Thyroid gland (tissue), 4 donors: ENCODE results near the gene CASQ1. TPM values are rescaled to one million over a fixed set of nuclear protein-coding genes. Genes with fewer than 3 reads are reported as not detected.

Source experiments
- DNase-seq, 2 donors: peaks; one replicate each; pipeline ENCODE4 v3.0.0-alpha.2; 2019
- H3K27ac ChIP-seq, 3 donors: fragments of 200-600 bp; sonication (generic); 1 replicate in 2 of 3; 2 replicates in 1 of 3; pipeline ENCODE4 v1.5.1; 2016 to 2019; ENCODE audit warnings: mild to moderate bottlenecking in 1 of 3, moderate library complexity in 1 of 3
- H3K27me3 ChIP-seq: fragments of 200-600 bp; sonication (generic); one replicate; pipeline ENCODE4 v1.5.1; 2019
- H3K36me3 ChIP-seq, 2 donors: fragments of 200-600 bp; sonication (generic); one replicate each; pipeline ENCODE4 v1.5.1; 2016 to 2019
- H3K4me1 ChIP-seq, 2 donors: fragments of 200-600 bp; sonication (generic); one replicate each; pipeline ENCODE4 v1.5.1; 2017 to 2019
- H3K4me3 ChIP-seq, 3 donors: fragments of 200-600 bp; sonication (generic); replicated peaks in 1 of 3; 1 replicate in 2 of 3; 2 replicates in 1 of 3; pipeline ENCODE4 v1.5.1; 2016; ENCODE audit warnings: mild to moderate bottlenecking in 1 of 3
- H3K9me3 ChIP-seq: fragments of 200-600 bp; sonication (generic); one replicate; pipeline ENCODE4 v1.5.1; 2017
- POLR2A ChIP-seq, 2 donors: fragments of 450-650 bp; IDR thresholded peaks; one replicate each; pipeline ENCODE4 v1.6.1; 2017; ENCODE audit warnings: antibody characterized with exemption in 2 of 2, mild to moderate bottlenecking in 2 of 2, moderate library complexity in 1 of 2
- WGBS, 2 donors: methylation state at CpG; one replicate each; pipeline ENCODE4 v1.1.5; 2017; 5-methylcytosine and 5-hydroxymethylcytosine counted together
- intact Hi-C: fragments of 100-400 bp; cut with DNase I; formaldehyde crosslinking; loops from one replicate; pipeline ENCODE4 v1.15.1; 2023
- total RNA-seq, 4 donors: library from RNA; depleted of rRNA; stranded (reverse); fragments of >200 nt; gene quantifications; one replicate each; pipeline ENCODE4 v1.2.3, GENCODE V29; 2016
- TF ChIP-seq, protein P1 (sequence below), 6 experiments: fragments of 200-600 bp in 3 of 6; fragments of 450-650 bp in 3 of 6; sonication (generic) in 3 of 6; IDR thresholded peaks; one replicate each; pipeline ENCODE4 v1.5.1; 2016 to 2019; ENCODE audit warnings: antibody characterized with exemption in 6 of 6, mild to moderate bottlenecking in 2 of 6, inconsistent platforms in 1 of 6, moderate library complexity in 1 of 6

CASQ1 gene
- total RNA-seq, 4 donors from 2014 or later: not detected

DNA sequence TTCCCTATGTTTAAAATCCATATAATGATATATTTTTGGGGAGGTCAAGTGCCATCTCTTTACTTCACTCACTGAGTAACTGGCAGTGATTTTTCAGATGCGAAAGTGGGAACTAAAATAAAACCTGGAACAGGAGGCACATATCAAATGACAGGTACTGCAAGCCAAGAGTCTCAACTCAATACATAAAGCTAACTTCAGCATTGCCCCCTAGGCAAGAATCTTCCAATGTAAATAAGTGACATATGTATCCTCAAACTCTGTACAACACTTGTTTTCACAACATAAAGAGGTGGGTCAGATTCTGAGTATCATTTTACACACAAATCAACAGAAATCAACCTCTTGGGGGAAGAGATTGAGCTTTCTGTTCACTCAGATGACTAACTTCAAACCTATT is 53.8 kb downstream of the CASQ1 start:
- TF ChIP-seq, protein P1, sequence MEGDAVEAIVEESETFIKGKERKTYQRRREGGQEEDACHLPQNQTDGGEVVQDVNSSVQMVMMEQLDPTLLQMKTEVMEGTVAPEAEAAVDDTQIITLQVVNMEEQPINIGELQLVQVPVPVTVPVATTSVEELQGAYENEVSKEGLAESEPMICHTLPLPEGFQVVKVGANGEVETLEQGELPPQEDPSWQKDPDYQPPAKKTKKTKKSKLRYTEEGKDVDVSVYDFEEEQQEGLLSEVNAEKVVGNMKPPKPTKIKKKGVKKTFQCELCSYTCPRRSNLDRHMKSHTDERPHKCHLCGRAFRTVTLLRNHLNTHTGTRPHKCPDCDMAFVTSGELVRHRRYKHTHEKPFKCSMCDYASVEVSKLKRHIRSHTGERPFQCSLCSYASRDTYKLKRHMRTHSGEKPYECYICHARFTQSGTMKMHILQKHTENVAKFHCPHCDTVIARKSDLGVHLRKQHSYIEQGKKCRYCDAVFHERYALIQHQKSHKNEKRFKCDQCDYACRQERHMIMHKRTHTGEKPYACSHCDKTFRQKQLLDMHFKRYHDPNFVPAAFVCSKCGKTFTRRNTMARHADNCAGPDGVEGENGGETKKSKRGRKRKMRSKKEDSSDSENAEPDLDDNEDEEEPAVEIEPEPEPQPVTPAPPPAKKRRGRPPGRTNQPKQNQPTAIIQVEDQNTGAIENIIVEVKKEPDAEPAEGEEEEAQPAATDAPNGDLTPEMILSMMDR (IDR thresholded peaks at IDR 0.05): no peak
- TF ChIP-seq POLR2A (IDR thresholded peaks at IDR 0.05): no peak
- H3K4me1 ChIP-seq: peaks cover 10 to 15% of the 10 kb centered on the region in 2 donors
- no peaks in the 10 kb centered on the region for H3K27me3 ChIP-seq
- intact Hi-C loops: no loop called here
- no peak overlapping the region for H3K27ac ChIP-seq
- peaks cover 8 to 13% of the 10 kb centered on the region in 2 donors for H3K36me3 ChIP-seq
- DNase-seq: no peak
- H3K9me3 ChIP-seq: no peaks in the 10 kb centered on the region
- no peak overlapping the region for H3K4me3 ChIP-seq
- 78 to 81% methylated on average over 1 of the region's 1 CpG for WGBS, 2 donors

DNA sequence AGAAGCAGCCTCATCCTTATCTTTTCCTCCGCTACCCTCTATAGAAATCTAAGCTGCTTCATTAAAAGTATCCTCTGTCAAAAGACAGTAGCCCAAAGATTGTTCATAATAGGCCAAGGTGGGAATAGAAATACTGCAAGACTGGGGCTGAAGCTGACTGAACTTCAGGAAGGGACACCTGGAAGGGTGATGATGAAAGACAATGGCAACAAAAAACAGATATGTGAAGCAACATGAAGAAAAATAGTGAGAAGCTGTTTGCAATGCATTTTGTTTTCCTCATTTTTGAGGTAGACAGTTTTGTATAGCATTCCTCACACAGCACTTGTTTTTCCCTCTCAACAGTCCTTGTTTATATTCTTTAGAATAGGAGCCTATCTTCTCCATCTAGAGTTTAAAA is 55.1 kb downstream of the CASQ1 start:
- Histone ChIP-seq H3K4me1 (peaks cover 10 to 15% of the 10 kb centered on the region in 2 donors), H3K9me3 (no peaks in the 10 kb centered on the region), H3K27me3 (no peaks in the 10 kb centered on the region), H3K4me3 (no peak overlapping the region), H3K27ac (no peak overlapping the region), H3K36me3 (peaks cover 0 to 1% of the 10 kb centered on the region in 2 donors)
- intact Hi-C loops: no loop called here
- 98 to 100% methylated on average over 1 of the region's 1 CpG for WGBS, 2 donors
- no peak for DNase-seq
- TF ChIP-seq POLR2A (IDR thresholded peaks at IDR 0.05): no peak

DNA sequence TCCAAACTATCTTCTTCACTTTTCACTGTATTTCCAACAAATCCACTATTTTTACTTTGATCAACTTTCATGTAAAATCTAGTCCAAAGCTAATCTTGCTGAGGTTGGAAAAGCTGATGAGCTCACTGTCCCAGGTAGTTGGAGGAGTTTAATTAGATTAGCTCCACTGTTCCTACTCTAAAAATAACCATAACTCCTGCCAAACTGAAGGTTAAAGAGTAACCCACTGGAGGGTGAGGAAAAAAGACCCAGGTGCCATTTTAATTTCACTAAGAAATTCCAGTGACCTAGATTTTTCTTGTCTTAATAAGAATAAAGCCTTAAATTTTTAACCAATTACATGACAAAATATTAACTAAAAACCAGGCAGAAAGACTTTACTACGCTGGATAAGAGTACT is 56.7 kb downstream of the CASQ1 start:
- no peaks in the 10 kb centered on the region for H3K27me3 ChIP-seq
- no peak for DNase-seq
- intact Hi-C loops: no loop called here
- H3K4me3 ChIP-seq: no peak overlapping the region
- H3K4me1 ChIP-seq: peaks cover 18 to 31% of the 10 kb centered on the region in 2 donors
- H3K36me3 ChIP-seq: no peaks in the 10 kb centered on the region
- no peak overlapping the region for H3K27ac ChIP-seq
- no peaks in the 10 kb centered on the region for H3K9me3 ChIP-seq
- 95% methylated on average over 1 of the region's 1 CpG for WGBS, 2 donors
- TF ChIP-seq, protein P1 (IDR thresholded peaks at IDR 0.05): no peak
- no peak for TF ChIP-seq POLR2A (IDR thresholded peaks at IDR 0.05)

- no peaks in the 10 kb centered on the region for H3K9me3 ChIP-seq
- H3K4me1 ChIP-seq: peaks cover 24 to 39% of the 10 kb centered on the region in 2 donors
- DNase-seq: no peak
- peak overlapping the region; percentile 48 to 70 (median 58) for H3K27ac ChIP-seq
- no peaks in the 10 kb centered on the region for H3K36me3 ChIP-seq
- TF ChIP-seq, protein P1 (IDR thresholded peaks at IDR 0.05): no peak
- no peak for TF ChIP-seq POLR2A (IDR thresholded peaks at IDR 0.05)
- H3K4me3 ChIP-seq: no peak overlapping the region
- intact Hi-C loops: loop anchor here (5.0 to 10.0 kb wide), 2 partner anchors 59 to 146 kb away; partner anchors contain the start of gene CASQ1
- no peaks in the 10 kb centered on the region for H3K27me3 ChIP-seq
Observed at GRCh38 chr1:160251011-160251410, 60.6 kb downstream of the CASQ1 start.

Other genes with a start within 250 kb of the CASQ1 start
- 1 to 10 TPM in 3 of 4 donors, under 1 TPM in 1; 0.71 to 1.9 (median 1.4) TPM for gene IGSF9, start 245.0 kb upstream of the CASQ1 start, total RNA-seq
- not detected for gene SLAMF9, start 236.3 kb upstream of the CASQ1 start, total RNA-seq
- gene PIGM, start 158.6 kb upstream of the CASQ1 start, total RNA-seq: 1 to 10 TPM; 6.7 to 10.0 (median 7.4) TPM
- gene KCNJ10, start 120.4 kb upstream of the CASQ1 start, total RNA-seq: under 1 TPM in 3 of 4 donors, not detected in 1; 0.13 to 0.45 (median 0.33) TPM
- gene KCNJ9, start 109.0 kb upstream of the CASQ1 start, total RNA-seq: not detected
- 10 to 100 TPM; 24.3 to 36.5 (median 28.2) TPM for gene IGSF8, start 92.0 kb upstream of the CASQ1 start, total RNA-seq
- 1 to 10 TPM; 1.1 to 4.2 (median 2.6) TPM for gene ATP1A2, start 74.8 kb upstream of the CASQ1 start, total RNA-seq
- gene ATP1A4, start 39.0 kb upstream of the CASQ1 start, total RNA-seq: not detected
- gene PEA15, start 14.8 kb downstream of the CASQ1 start, total RNA-seq: 10 to 100 TPM; 47.9 to 68.5 (median 50.2) TPM
- gene DCAF8, start 72.0 kb downstream of the CASQ1 start, total RNA-seq: 100 to 1,000 TPM; 221 to 239 (median 228) TPM
- 100 to 1,000 TPM in 2 of 4 donors, 10 to 100 TPM in 2; 65.2 to 120 (median 85.3) TPM for gene PEX19, start 94.6 kb downstream of the CASQ1 start, total RNA-seq
- gene COPA, start 152.7 kb downstream of the CASQ1 start, total RNA-seq: 100 to 1,000 TPM; 172 to 334 (median 182) TPM
- gene NCSTN, start 152.8 kb downstream of the CASQ1 start, total RNA-seq: 10 to 100 TPM; 50.8 to 80.1 (median 68.5) TPM
- not detected for gene NHLH1, start 176.5 kb downstream of the CASQ1 start, total RNA-seq
- 10 to 100 TPM in 1 of 4 donors, 1 to 10 TPM in 3; 5.8 to 28.5 (median 7.8) TPM for gene VANGL2, start 210.0 kb downstream of the CASQ1 start, total RNA-seq